Right ventricle myocardium superior (tissue), 1 donor: ENCODE data around the gene NSL1. TPM values are rescaled to one million over a fixed set of nuclear protein-coding genes. Genes with fewer than 3 reads are reported as not detected.
A peak's percentile ranks its signal among the peaks of the same experiment; 100 is the strongest.
"Not testable (repeated sequence)": the region's sequence is repeated elsewhere in the genome, so short reads cannot be mapped to it uniquely, and the experiment has no call there.

Source experiments
- ATAC-seq: fragments of 200-7000 bp; cut with Tn5 transposase; one replicate; pipeline ENCODE4 v1.9.1; 2020; ENCODE audit warnings: mild to moderate bottlenecking; ENCODE audit not compliant: poor library complexity
- DNase-seq: peaks from one replicate; pipeline ENCODE4 v3.0.0-alpha.2; 2020
- intact Hi-C: fragments of 100-400 bp; cut with DNase I; formaldehyde crosslinking; loops from one replicate; pipeline ENCODE4 v1.11.2; 2022
- total RNA-seq: library from RNA; stranded (reverse); fragmentation: NEBNext Ultra II Directional; extraction: Animal tissue kit (Norgen Biotek cat#: 25700); gene quantifications from one replicate; pipeline ENCODE4 v1.2.1, GENCODE V29; 2021
- donor health status: DM: no; HTN: yes; CAD: no; lungs with severe emphysema.

The NSL1 gene
- total RNA-seq, 1 donor from 2014 or later, result 24.6 TPM

GRCh38 chr1:212792396-212792908 is 875 bp upstream of the NSL1 start:
- intact Hi-C loops, result no loop called here
- ATAC-seq (no peak), DNase-seq (no peak)

GRCh38 chr1:212791261-212791675 is 309 bp downstream of the NSL1 start:
- peak; percentile 67 for ATAC-seq

GRCh38 chr1:212785871-212786270 is 5.7 kb downstream of the NSL1 start:
- DNase-seq, result no peak
- intact Hi-C loops, result loop anchor here (10.0 kb wide), 2 partner anchors 111 to 311 kb away; no protein-coding TSS in a partner anchor
- ATAC-seq, result no peak

More at GRCh38 chr1:212791261-212791675, 309 bp downstream of the NSL1 start:
- intact Hi-C loops, result no loop called here
- DNase-seq, result no peak

- intact Hi-C loops, result loop anchor here (10.0 kb wide), 2 partner anchors 109 to 309 kb away; no protein-coding TSS in a partner anchor
- ATAC-seq, result no peak
- DNase-seq, result no peak
These were observed 7.6 kb downstream of the NSL1 start for GRCh38 chr1:212783976-212784375.

GRCh38 chr1:212782422-212783154 is 9.0 kb downstream of the NSL1 start:
- ATAC-seq, result peak; percentile 55
- DNase-seq, result no peak
- intact Hi-C loops, result loop anchor here (10.0 kb wide), 2 partner anchors 108 to 308 kb away; no protein-coding TSS in a partner anchor

GRCh38 chr1:212781225-212781624 is 10.4 kb downstream of the NSL1 start:
- intact Hi-C loops, result loop anchor here (10.0 kb wide), 2 partner anchors 106 to 306 kb away; no protein-coding TSS in a partner anchor
- ATAC-seq, result no peak

GRCh38 chr1:212780759-212781158 is 10.8 kb downstream of the NSL1 start:
- no peak for ATAC-seq
- intact Hi-C loops, result loop anchor here (10.0 kb wide), 2 partner anchors 106 to 306 kb away; no protein-coding TSS in a partner anchor
- no peak for DNase-seq

More at GRCh38 chr1:212781225-212781624, 10.4 kb downstream of the NSL1 start:
- DNase-seq, result no peak

GRCh38 chr1:212779086-212779485 is 12.5 kb downstream of the NSL1 start:
- ATAC-seq, intact Hi-C loops, DNase-seq: not testable (repeated sequence)

- intact Hi-C loops, result no loop called here
- ATAC-seq (no peak), DNase-seq (no peak)
These were observed 14.4 kb downstream of the NSL1 start for GRCh38 chr1:212777151-212777550.

GRCh38 chr1:212775241-212775640 is 16.3 kb downstream of the NSL1 start:
- ATAC-seq, result no peak
- intact Hi-C loops, result no loop called here
- no peak for DNase-seq

- no peak for DNase-seq
- intact Hi-C loops, result no loop called here
- peak; percentile 39 for ATAC-seq
These were observed 17.0 kb downstream of the NSL1 start for GRCh38 chr1:212774584-212774983.

GRCh38 chr1:212773011-212773410 is 18.6 kb downstream of the NSL1 start:
- no peak for ATAC-seq
- intact Hi-C loops, result no loop called here
- no peak for DNase-seq

GRCh38 chr1:212771341-212771740 is 20.2 kb downstream of the NSL1 start:
- no peak for DNase-seq
- intact Hi-C loops, result no loop called here
- ATAC-seq, result no peak

GRCh38 chr1:212769459-212770167 is 22.0 kb downstream of the NSL1 start:
- intact Hi-C loops, result no loop called here
- ATAC-seq, result no peak

GRCh38 chr1:212766825-212767224 is 24.8 kb downstream of the NSL1 start:
- ATAC-seq, intact Hi-C loops, DNase-seq: not testable (repeated sequence)

More at GRCh38 chr1:212769459-212770167, 22.0 kb downstream of the NSL1 start:
- DNase-seq, result no peak

GRCh38 chr1:212764718-212765281 is 26.8 kb downstream of the NSL1 start:
- ATAC-seq, DNase-seq, intact Hi-C loops: not testable (repeated sequence)

GRCh38 chr1:212762839-212763238 is 28.7 kb downstream of the NSL1 start:
- DNase-seq (no peak), ATAC-seq (no peak)
- intact Hi-C loops, result no loop called here

- ATAC-seq (no peak), DNase-seq (no peak)
- intact Hi-C loops, result no loop called here
These were observed 29.3 kb downstream of the NSL1 start for GRCh38 chr1:212762234-212762633.
